H1 (cell line): ENCODE results near the gene VAMP3. TPM values are rescaled to one million over a fixed set of nuclear protein-coding genes. Genes with fewer than 3 reads are reported as not detected.

Experiments
- CTCF ChIA-PET: fragments of 300-600 bp; sonication (Branson Sonifier 250); formaldehyde crosslinking; loops from one replicate; lab custom pipeline; 2021; ENCODE audit not compliant: partially characterized antibody; lab: Charles Lee
- POLR2A ChIA-PET: fragments of 300-600 bp; sonication (Branson Sonifier 250); formaldehyde crosslinking; loops from one replicate; lab custom pipeline; 2021; ENCODE audit warnings: inconsistent platforms; ENCODE audit not compliant: partially characterized antibody; lab: Charles Lee
- DNase-seq, 2 experiments: peaks; one replicate each; pipeline versions ENCODE4 v3.0.0 to v3.0.0-alpha.2; 2010 to 2022; ENCODE audit warnings: low spot score in 2 of 2, low read depth in 1 of 2, mixed read lengths in 1 of 2
- FAIRE-seq: peaks from 2 replicates; lab custom pipeline; 2011; peaks lifted over from hg19 to GRCh38; lab: Jason Lieb, UNC
- H2AFZ ChIP-seq: 2 replicates; pipeline ENCODE4 v1.8.1; 2012; ENCODE audit warnings: low read length, inconsistent platforms
- H2AK5ac ChIP-seq: 2 replicates; pipeline ENCODE4 v1.6.1; 2013; ENCODE audit warnings: low read depth, low read length
- H2BK120ac ChIP-seq: replicated peaks from 2 replicates; pipeline ENCODE3; 2013; ENCODE audit warnings: low read depth, low read length, inconsistent platforms
- H2BK12ac ChIP-seq: 2 replicates; pipeline ENCODE4 v1.6.1; 2013; ENCODE audit warnings: low read depth, low read length
- H2BK15ac ChIP-seq: 2 replicates; pipeline ENCODE4 v1.6.1; 2013; ENCODE audit warnings: low read length
- H2BK20ac ChIP-seq: 2 replicates; pipeline ENCODE4 v1.6.1; 2013; ENCODE audit warnings: low read length
- H2BK5ac ChIP-seq: 2 replicates; pipeline ENCODE4 v1.6.1; 2013; ENCODE audit warnings: low read depth, low read length
- H3K14ac ChIP-seq: 2 replicates; pipeline ENCODE4 v1.6.1; 2013; ENCODE audit warnings: inconsistent platforms; ENCODE audit not compliant: insufficient read length
- H3K18ac ChIP-seq: 2 replicates; pipeline ENCODE4 v1.6.1; 2013; ENCODE audit warnings: low read length; ENCODE audit errors: extremely low read depth
- H3K23ac ChIP-seq: 2 replicates; pipeline ENCODE4 v1.6.1; 2013; ENCODE audit warnings: inconsistent platforms; ENCODE audit not compliant: insufficient read length
- H3K23me2 ChIP-seq: 2 replicates; pipeline ENCODE4 v1.6.1; 2013; ENCODE audit warnings: low read depth, low read length
- H3K27ac ChIP-seq: 2 replicates; pipeline ENCODE4 v1.6.1; 2011; ENCODE audit warnings: low read depth, low read length, inconsistent platforms
- H3K27me3 ChIP-seq, 4 experiments: replicated peaks in 1 of 4; 1 replicate in 1 of 4; 2 replicates in 3 of 4; pipeline versions ENCODE4 v1.6.1 to v1.8.1; 2011 to 2013; ENCODE audit warnings: low read length in 3 of 4, mild to moderate bottlenecking in 3 of 4, inconsistent platforms in 2 of 4, mixed read lengths in 2 of 4, moderate library complexity in 1 of 4; ENCODE audit not compliant: control insufficient read depth in 3 of 4, insufficient read depth in 3 of 4; ENCODE audit errors: extremely low read depth in 1 of 4
- H3K36me3 ChIP-seq, 4 experiments: 2 replicates each; pipeline versions ENCODE4 v1.6.1 to v1.8.1; 2011 to 2013; ENCODE audit warnings: mild to moderate bottlenecking in 4 of 4, low read length in 3 of 4, moderate library complexity in 2 of 4, control low read depth in 1 of 4, inconsistent platforms in 1 of 4; ENCODE audit not compliant: insufficient read depth in 4 of 4, control insufficient read depth in 2 of 4
- H3K4ac ChIP-seq: replicated peaks from 2 replicates; pipeline ENCODE3; 2013; ENCODE audit warnings: low read length, low read depth, mixed read lengths, inconsistent platforms; ENCODE audit not compliant: insufficient read length
- H3K4me1 ChIP-seq, 4 experiments: replicated peaks in 1 of 4; 1 replicate in 1 of 4; 2 replicates in 3 of 4; pipeline versions ENCODE4 v1.6.1 to v1.8.1; 2011 to 2013; ENCODE audit warnings: low read length in 3 of 4, inconsistent platforms in 2 of 4, mixed read lengths in 1 of 4; ENCODE audit not compliant: insufficient read depth in 4 of 4, control insufficient read depth in 3 of 4
- H3K4me2 ChIP-seq, 2 experiments: 2 replicates each; pipeline versions ENCODE4 v1.6.1 to v1.8.1; 2011 to 2013; ENCODE audit warnings: low read depth in 2 of 2, low read length in 2 of 2, control low read depth in 1 of 2, inconsistent platforms in 1 of 2, mild to moderate bottlenecking in 1 of 2; ENCODE audit not compliant: insufficient read depth in 1 of 2
- H3K4me3 ChIP-seq, 4 experiments: fragments of 200-600, 300-600 bp in 1 of 4; sonication (generic), shearing (Covaris generic), sonication (Bioruptor Twin) in 1 of 4; 2 replicates each; pipeline versions ENCODE4 v1.5.1 to v1.8.1; 2011 to 2016; ENCODE audit warnings: low read length in 4 of 4, low read depth in 3 of 4, control low read depth in 2 of 4, inconsistent platforms in 2 of 4, mild to moderate bottlenecking in 2 of 4, mixed read lengths in 1 of 4, moderate library complexity in 1 of 4; ENCODE audit not compliant: insufficient read depth in 2 of 4; ENCODE audit errors: extremely low read depth in 1 of 4
- H3K56ac ChIP-seq: replicated peaks from 2 replicates; pipeline ENCODE3; 2013; ENCODE audit warnings: low read depth, mild to moderate bottlenecking, mixed read lengths, low read length, inconsistent platforms; ENCODE audit not compliant: insufficient read length
- H3K79me1 ChIP-seq: 2 replicates; pipeline ENCODE4 v1.6.1; 2013; ENCODE audit warnings: low read depth, low read length, control low read depth
- H3K79me2 ChIP-seq, 2 experiments: 2 replicates each; pipeline versions ENCODE4 v1.6.1 to v1.8.1; 2012 to 2013; ENCODE audit warnings: low read length in 2 of 2, mild to moderate bottlenecking in 2 of 2, inconsistent platforms in 1 of 2; ENCODE audit not compliant: insufficient read depth in 2 of 2, control insufficient read depth in 1 of 2
- H3K9ac ChIP-seq, 4 experiments: replicated peaks in 1 of 4; 1 replicate in 1 of 4; 2 replicates in 3 of 4; pipeline versions ENCODE4 v1.6.1 to v1.8.1; 2011 to 2013; ENCODE audit warnings: low read depth in 3 of 4, low read length in 3 of 4, control low read depth in 2 of 4, mild to moderate bottlenecking in 2 of 4, moderate library complexity in 2 of 4, inconsistent platforms in 1 of 4; ENCODE audit errors: extremely low read depth in 1 of 4
- H3K9me3 ChIP-seq, 2 experiments: 2 replicates each; pipeline versions ENCODE4 v1.6.1 to v1.8.1; 2012 to 2013; ENCODE audit warnings: mild to moderate bottlenecking in 2 of 2, moderate library complexity in 2 of 2, control low read depth in 1 of 2, inconsistent platforms in 1 of 2, low read depth in 1 of 2, low read length in 1 of 2, mixed read lengths in 1 of 2; ENCODE audit not compliant: insufficient read depth in 2 of 2
- H4K20me1 ChIP-seq, 2 experiments: replicated peaks in 1 of 2; 2 replicates each; pipeline versions ENCODE3 to v1.8.1; 2011 to 2013; ENCODE audit warnings: inconsistent platforms in 2 of 2, low read length in 2 of 2, mild to moderate bottlenecking in 1 of 2; ENCODE audit not compliant: insufficient read depth in 2 of 2, control insufficient read depth in 1 of 2
- H4K5ac ChIP-seq: 2 replicates; pipeline ENCODE4 v1.6.1; 2013; ENCODE audit warnings: low read length, low read depth, mixed read lengths, inconsistent platforms; ENCODE audit not compliant: insufficient read length
- H4K8ac ChIP-seq: 2 replicates; pipeline ENCODE4 v1.8.0; 2013; ENCODE audit warnings: mild to moderate bottlenecking, moderate library complexity, low read length, inconsistent platforms; ENCODE audit not compliant: insufficient read depth; ENCODE audit errors: extremely low read depth
- H4K91ac ChIP-seq: replicated peaks from 2 replicates; pipeline ENCODE3; 2013; ENCODE audit warnings: low read length, mixed read lengths, inconsistent platforms; ENCODE audit not compliant: insufficient read length
- E2F6 ChIP-seq: IDR thresholded peaks from 2 replicates; pipeline ENCODE4 v1.6.1; 2012; ENCODE audit warnings: inconsistent platforms
- WGBS, 2 experiments: shearing (Covaris generic) in 1 of 2; methylation state at CpG; one replicate each; pipeline versions ENCODE4 v1.1.6 to v1.1.7; 2013 to 2015; ENCODE audit warnings: low lambda C conversion rate in 2 of 2, mixed read lengths in 2 of 2, inconsistent platforms in 1 of 2, low coverage in 1 of 2, missing lambda C conversion rate in 1 of 2; ENCODE audit not compliant: insufficient replicate concordance in 2 of 2, insufficient coverage in 1 of 2, insufficient read length in 1 of 2; ENCODE audit errors: extremely low coverage in 1 of 2, missing lambda C conversion rate in 1 of 2; 5-methylcytosine and 5-hydroxymethylcytosine counted together
- polyA plus RNA-seq, 7 experiments: library from polyadenylated mRNA; depleted of rRNA in 3 of 7; stranded (reverse) in 5 of 7; unstranded in 2 of 7; fragments of >200 nt in 5 of 7; fragments of 200-250 nt in 2 of 7; gene quantifications; 1 replicate in 5 of 7; 2 replicates in 1 of 7; 4 replicates in 1 of 7; pipeline versions ENCODE4 v1.2.1 to v1.2.3, GENCODE V29; 2011 to 2013; ENCODE audit warnings: missing spikeins in 2 of 7, mixed read lengths in 2 of 7
- total RNA-seq: library from RNA; stranded (reverse); fragmentation: NEBNext Ultra II Directional; extraction: Animal tissue kit (Norgen Biotek cat#: 25700); gene quantifications from 2 replicates; pipeline ENCODE4 v1.2.1, GENCODE V29; 2021

Gene VAMP3
- total and polyA plus RNA-seq, 2 of the 8 experiments (the other 6 are each of a cell fraction or from before 2014, with no cell fraction given), result 27.9 to 36.7 TPM

GRCh38 chr1:7732331-7732730 is 38.8 kb upstream of the VAMP3 start:
- peaks cover 0 to 6% (median 3%) of the 10 kb centered on the region in 4 experiments; a peak in 2 of 7 replicates for H3K4me1 ChIP-seq
- H4K91ac ChIP-seq, result no peak overlapping the region
- ChIA-PET CTCF (interaction anchor here (0.7 to 2.5 kb wide), 4 partner anchors 11 to 63 kb away, joined by 3 to 9 read pairs (median 4); no protein-coding TSS in a partner anchor), POLR2A (no interaction called here)
- WGBS, 2 experiments, result 86% methylated on average over 18 of the region's 19 CpGs; no CpG with 5 or more reads in 1 of the 2 experiments
- H4K8ac ChIP-seq, result no peak overlapping the region
- no peak overlapping the region for H2AFZ ChIP-seq
- H3K4ac ChIP-seq, result no peak overlapping the region
- H3K79me1 ChIP-seq, result no peaks in the 10 kb centered on the region
- FAIRE-seq (no peak), DNase-seq (no peak)
- H3K36me3 ChIP-seq, result no peaks in the 10 kb centered on the region
- H3K14ac ChIP-seq, result no peak overlapping the region
- H2AK5ac ChIP-seq, result no peak overlapping the region
- H3K27me3 ChIP-seq, result no peaks in the 10 kb centered on the region
- TF ChIP-seq E2F6, result no peak
- H3K79me2 ChIP-seq, result no peaks in the 10 kb centered on the region
- H3K9ac ChIP-seq, result no peak overlapping the region
- H3K4me3 ChIP-seq, result no peak overlapping the region
- H2BK120ac ChIP-seq, result no peak overlapping the region
- no peak overlapping the region for H3K56ac ChIP-seq
- H3K9me3 ChIP-seq, result no peaks in the 10 kb centered on the region
- H4K20me1 ChIP-seq, result peaks cover 0 to 2% of the 10 kb centered on the region in 2 experiments
- H3K4me2 ChIP-seq, result no peak overlapping the region
- H3K23ac ChIP-seq, result no peak overlapping the region
- no peak overlapping the region for H2BK20ac ChIP-seq
- H3K18ac ChIP-seq, result no peak overlapping the region
- no peak overlapping the region for H2BK12ac ChIP-seq
- no peak overlapping the region for H3K27ac ChIP-seq
- H3K23me2 ChIP-seq, result no peaks in the 10 kb centered on the region
- H2BK5ac ChIP-seq, result no peak overlapping the region
- no peak overlapping the region for H4K5ac ChIP-seq
- no peak overlapping the region for H2BK15ac ChIP-seq
